Right lobe of liver (tissue), 6 donors: ENCODE measurements around the gene TRIM51. TPM values are rescaled to one million over a fixed set of nuclear protein-coding genes. Genes with fewer than 3 reads are reported as not detected.
A peak's percentile ranks its signal among the peaks of the same experiment; 100 is the strongest.

ENCODE experiments used
- ATAC-seq, 4 donors: fragments of 200-7000 bp; cut with Tn5 transposase; one replicate each; pipeline ENCODE4 v1.9.1; 2020; ENCODE audit warnings: mild to moderate bottlenecking in 4 of 4, moderate library complexity in 4 of 4
- DNase-seq, 3 donors: peaks; one replicate each; pipeline ENCODE4 v3.0.0-alpha.2; 2020
- H3K27ac ChIP-seq, 3 donors: fragments of 200-600 bp; one replicate each; pipeline ENCODE4 v1.8.0; 2022
- H3K27me3 ChIP-seq, 2 donors: fragments of 200-600 bp; one replicate each; pipeline ENCODE4 v1.8.0; 2022
- H3K36me3 ChIP-seq, 4 donors: fragments of 200-600 bp; sonication (generic) in 1 of 4; one replicate each; pipeline versions ENCODE4 v1.5.1 to v1.8.0; 2017 to 2022; ENCODE audit warnings: control low read depth in 1 of 4
- H3K4me1 ChIP-seq, 4 donors: fragments of 200-600 bp; sonication (generic) in 1 of 4; one replicate each; pipeline versions ENCODE4 v1.5.1 to v1.8.0; 2017 to 2022; ENCODE audit warnings: control low read depth in 1 of 4
- H3K4me3 ChIP-seq, 3 donors: fragments of 200-600 bp; one replicate each; pipeline ENCODE4 v1.8.0; 2022
- H3K9me3 ChIP-seq, 4 donors: fragments of 200-600 bp; sonication (generic) in 1 of 4; one replicate each; pipeline versions ENCODE4 v1.5.1 to v1.8.0; 2017 to 2022; ENCODE audit warnings: control low read depth in 1 of 4
- CTCF ChIP-seq, 4 donors: fragments of 200-600 bp in 3 of 4; fragments of 450-650 bp in 1 of 4; IDR thresholded peaks; one replicate each; pipeline versions ENCODE4 v1.5.1 to v1.8.0; 2016 to 2022; ENCODE audit warnings: antibody characterized with exemption in 4 of 4, mild to moderate bottlenecking in 2 of 4
- POLR2A ChIP-seq: fragments of 450-650 bp; IDR thresholded peaks from one replicate; pipeline ENCODE4 v1.6.1; 2017; ENCODE audit warnings: antibody characterized with exemption, mild to moderate bottlenecking
- WGBS: methylation state at CpG from one replicate; pipeline ENCODE4 v1.1.6; 2018; ENCODE audit warnings: low coverage, low lambda C conversion rate; ENCODE audit not compliant: insufficient coverage; ENCODE audit errors: missing lambda C conversion rate; 5-methylcytosine and 5-hydroxymethylcytosine counted together
- intact Hi-C, 2 donors: fragments of 100-400 bp; cut with DNase I; formaldehyde crosslinking; loops; one replicate each; pipeline versions ENCODE4 v1.11.2 to v1.14.1; 2022
- small RNA-seq, 2 experiments: library from RNA; depleted of rRNA; stranded (forward); fragments of <200 nt; gene quantifications; one replicate each; pipeline ENCODE3, GENCODE V24; 2016
- total RNA-seq, 6 experiments: library from RNA; depleted of rRNA in 2 of 6; stranded (reverse); fragments of >200 nt in 2 of 6; fragmentation: NEBNext Ultra II Directional in 3 of 6; extraction: Animal tissue kit (Norgen Biotek cat#: 25700) in 3 of 6; gene quantifications; one replicate each; pipeline versions ENCODE4 v1.1.0 to v1.2.4, GENCODE V29; 2016 to 2023
- donor health status: DM: no; HTN: yes; CAD: no.
- donor health status: DM: no; HTN: no; CAD: no.
- donor health status: DM: no; HTN: no; CAD: no.
- donor health status: DM: no; HTN: yes; CAD: no.
- donor health status: DM: no; HTN: yes; CAD: no.

TRIM51 gene
- total RNA-seq, 6 experiments from 2014 or later = not detected

GRCh38 chr11:55902308-55902707 lies 19.2 kb downstream of the TRIM51 start:
- no peak overlapping the region for H3K27ac ChIP-seq
- ATAC-seq (no peak), DNase-seq (no peak)
- H3K4me1 ChIP-seq = no peaks in the 10 kb centered on the region
- 9% methylated on average over 2 of the region's 2 CpGs for WGBS
- H3K36me3 ChIP-seq = no peaks in the 10 kb centered on the region
- no peaks in the 10 kb centered on the region for H3K27me3 ChIP-seq
- intact Hi-C loops = no loop called here
- TF ChIP-seq POLR2A (no peak), CTCF (IDR thresholded peaks at IDR 0.05) (no peak)
- H3K4me3 ChIP-seq = no peak overlapping the region
- no peaks in the 10 kb centered on the region for H3K9me3 ChIP-seq

- Histone ChIP-seq H3K4me1 (no peaks in the 10 kb centered on the region), H3K27me3 (no peaks in the 10 kb centered on the region), H3K4me3 (no peak within 1 kb of the TSS), H3K9me3 (no peaks in the 10 kb centered on the region), H3K36me3 (no peaks in the 10 kb centered on the region), H3K27ac (no peak within 1 kb of the TSS)
- ATAC-seq (no peak), DNase-seq (no peak)
- intact Hi-C loops = no loop called here
- TF ChIP-seq CTCF (IDR thresholded peaks at IDR 0.05) (no peak), POLR2A (no peak)
- WGBS = 29% methylated on average over 1 of the region's 1 CpG
These were observed 31.4 kb downstream of the TRIM51 start, which contains the start of gene OR5W2 for GRCh38 chr11:55914482-55914881. Gene OR5W2, minus strand, starts transcription at chr11:55914582. Its CDS starts 0 bp downstream, at chr11:55914582.

- Histone ChIP-seq H3K4me1 (no peaks in the 10 kb centered on the region), H3K36me3 (no peaks in the 10 kb centered on the region), H3K4me3 (no peak overlapping the region), H3K9me3 (no peaks in the 10 kb centered on the region), H3K27me3 (no peaks in the 10 kb centered on the region), H3K27ac (no peak overlapping the region)
- 72% methylated on average over 2 of the region's 5 CpGs for WGBS
- intact Hi-C loops = no loop called here
- TF ChIP-seq POLR2A (no peak), CTCF (IDR thresholded peaks at IDR 0.05) (no peak)
- DNase-seq = no peak
- ATAC-seq = peak in 1 of 4 donors; percentile 6
These were observed 37.4 kb downstream of the TRIM51 start for GRCh38 chr11:55920537-55920936.

GRCh38 chr11:55936300-55936699 lies 53.2 kb downstream of the TRIM51 start, which contains the start of gene OR5I1:
Gene OR5I1, minus strand, starts transcription at chr11:55936400. Its CDS starts 0 bp downstream, at chr11:55936400.
- H3K36me3 ChIP-seq = no peaks in the 10 kb centered on the region
- H3K4me1 ChIP-seq = no peaks in the 10 kb centered on the region
- no peaks in the 10 kb centered on the region for H3K9me3 ChIP-seq
- intact Hi-C loops = no loop called here
- no peak within 1 kb of the TSS for H3K27ac ChIP-seq
- H3K27me3 ChIP-seq = no peaks in the 10 kb centered on the region
- WGBS = 19% methylated on average over 2 of the region's 2 CpGs
- ATAC-seq = no peak
- H3K4me3 ChIP-seq = no peak within 1 kb of the TSS
- TF ChIP-seq POLR2A = no peak
- no peak for TF ChIP-seq CTCF (IDR thresholded peaks at IDR 0.05)
- no peak for DNase-seq

Small RNA genes within 50 kb of the gene (small RNA-seq; reads per million reads assigned to genes)
- gene AC036111.3 = 0 reads per million in 2 experiments

Other genes with a start within 250 kb of the TRIM51 start
- gene OR4P4, start 248.2 kb upstream of the TRIM51 start, total RNA-seq = not detected
- not detected for gene OR4S2, start 235.0 kb upstream of the TRIM51 start, total RNA-seq
- not detected for gene OR4C6, start 221.1 kb upstream of the TRIM51 start, total RNA-seq
- gene OR5D13, start 109.9 kb upstream of the TRIM51 start, total RNA-seq = not detected
- gene OR5D14, start 87.7 kb upstream of the TRIM51 start, total RNA-seq = not detected
- gene OR5L1, start 71.9 kb upstream of the TRIM51 start, total RNA-seq = not detected
- gene OR5D18, start 63.7 kb upstream of the TRIM51 start, total RNA-seq = not detected
- not detected for gene OR5L2, start 56.1 kb upstream of the TRIM51 start, total RNA-seq
- not detected for gene OR5D16, start 44.5 kb upstream of the TRIM51 start, total RNA-seq
- not detected for gene OR5W2, start 31.3 kb downstream of the TRIM51 start, total RNA-seq
- gene OR5I1, start 53.1 kb downstream of the TRIM51 start, total RNA-seq = not detected
- not detected for gene OR10AG1, start 86.6 kb downstream of the TRIM51 start, total RNA-seq
- not detected for gene OR5F1, start 111.3 kb downstream of the TRIM51 start, total RNA-seq
- gene OR5AS1, start 144.4 kb downstream of the TRIM51 start, total RNA-seq = not detected
- gene OR8I2, start 210.0 kb downstream of the TRIM51 start, total RNA-seq = not detected
- gene OR8H2, start 220.4 kb downstream of the TRIM51 start, total RNA-seq = not detected
- not detected for gene OR8H3, start 239.1 kb downstream of the TRIM51 start, total RNA-seq